NCI-H1417 treated with DMSO at 0.1 percent for 48 hours (cell line): ENCODE measurements around the gene C11orf65.

Experiments used
- DNase-seq: peaks from one replicate; lab custom pipeline; 2025; lab: John Stamatoyannopoulos, UW

Gene C11orf65

GRCh38 chr11:108369064-108369463 is 98.3 kb downstream of the C11orf65 start:
- DNase-seq: no peak

DNA sequence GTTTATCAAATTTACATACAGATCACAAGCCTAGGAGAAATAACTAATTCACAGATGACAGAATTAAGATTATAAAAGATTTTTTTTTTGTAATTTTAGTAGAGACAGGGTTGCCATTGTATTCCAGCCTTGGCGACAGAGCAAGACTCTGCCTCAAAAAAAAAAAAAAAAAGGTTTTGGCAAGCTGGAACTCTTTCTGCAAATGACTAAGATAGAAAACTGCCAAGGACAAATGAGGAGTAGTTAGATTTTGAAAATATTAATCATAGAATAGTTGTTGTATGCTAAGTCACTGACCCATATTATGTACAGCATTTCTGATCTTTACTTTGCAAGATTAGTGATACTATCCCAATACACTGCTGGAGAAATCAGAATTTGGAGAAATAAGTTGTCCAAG is 99.2 kb downstream of the C11orf65 start:
- DNase-seq: no peak

DNA sequence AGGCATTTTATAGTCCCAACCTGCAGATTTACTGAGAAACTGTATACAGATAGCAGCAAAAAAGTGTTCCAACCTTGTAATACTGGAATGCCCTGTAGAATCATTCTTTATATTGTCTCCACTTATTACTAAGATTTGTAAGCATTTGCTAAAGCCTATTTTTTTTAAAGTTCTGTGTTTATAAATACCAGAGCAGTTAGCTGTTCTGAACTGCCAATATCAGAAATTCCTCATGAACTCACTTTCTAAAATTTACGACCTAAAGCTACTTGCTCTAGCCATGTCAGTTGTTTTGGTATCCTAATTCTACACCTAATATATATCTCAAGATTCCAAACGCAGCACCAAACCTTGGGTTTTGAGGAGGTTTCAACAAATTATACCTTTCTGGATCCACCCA is 103.2 kb downstream of the C11orf65 start:
- DNase-seq: no peak

DNA sequence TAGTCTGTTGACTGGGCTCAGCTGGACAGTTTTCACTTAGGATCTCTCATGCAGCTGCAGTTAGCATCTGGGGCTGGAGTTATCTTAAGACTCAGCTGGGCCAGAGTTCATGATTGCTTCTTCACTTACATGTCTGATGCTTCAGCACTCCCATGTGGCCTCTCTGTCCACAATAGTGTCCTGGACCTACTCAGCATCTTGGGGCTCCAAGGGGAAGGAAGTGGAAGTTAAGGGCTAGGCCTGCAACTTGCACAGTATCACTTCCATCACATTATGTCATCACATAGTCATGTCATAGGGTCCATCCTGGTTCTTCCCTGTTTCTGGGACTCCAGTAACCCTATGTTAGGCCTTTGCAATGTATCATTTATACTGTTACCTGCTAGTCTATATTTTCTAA is 115.9 kb downstream of the C11orf65 start:
- DNase-seq: no peak

DNA sequence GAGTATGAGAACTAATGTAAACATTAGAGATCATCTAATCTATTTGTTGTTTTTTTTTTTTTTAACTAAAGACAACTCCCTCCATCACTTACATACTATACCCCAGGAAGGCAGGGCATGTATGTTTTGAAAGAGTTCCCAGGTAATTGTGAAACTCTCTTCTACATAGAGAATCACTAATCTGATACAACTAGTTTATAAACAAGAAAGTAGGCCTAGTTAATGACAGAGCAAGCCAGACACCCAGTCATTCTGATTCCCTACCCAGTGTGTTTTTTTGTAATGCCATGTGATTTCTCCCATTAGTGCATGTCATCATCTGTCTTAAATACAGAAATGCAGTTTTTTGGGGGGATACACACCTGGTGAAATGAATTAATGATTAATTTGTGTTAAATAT is 120.9 kb downstream of the C11orf65 start:
- no peak for DNase-seq

DNA sequence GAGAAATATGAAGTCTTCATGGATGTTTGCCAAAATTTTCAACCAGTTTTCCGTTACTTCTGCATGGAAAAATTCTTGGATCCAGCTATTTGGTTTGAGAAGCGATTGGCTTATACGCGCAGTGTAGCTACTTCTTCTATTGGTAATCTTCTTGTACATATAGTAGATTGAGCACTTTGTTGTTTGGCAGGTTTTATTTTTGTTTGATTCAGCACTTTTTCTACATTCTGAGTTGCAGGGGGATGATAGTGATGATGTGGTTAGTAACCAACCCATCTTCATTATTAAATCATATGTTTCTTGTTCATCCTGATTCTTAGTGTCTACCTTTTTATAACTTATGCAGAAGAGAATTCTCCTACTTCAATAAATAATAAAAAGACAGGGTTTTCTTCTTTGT is 121.6 kb downstream of the C11orf65 start:
- DNase-seq: no peak

GRCh38 chr11:108343714-108344113 is 123.6 kb downstream of the C11orf65 start:
- DNase-seq: no peak

DNA sequence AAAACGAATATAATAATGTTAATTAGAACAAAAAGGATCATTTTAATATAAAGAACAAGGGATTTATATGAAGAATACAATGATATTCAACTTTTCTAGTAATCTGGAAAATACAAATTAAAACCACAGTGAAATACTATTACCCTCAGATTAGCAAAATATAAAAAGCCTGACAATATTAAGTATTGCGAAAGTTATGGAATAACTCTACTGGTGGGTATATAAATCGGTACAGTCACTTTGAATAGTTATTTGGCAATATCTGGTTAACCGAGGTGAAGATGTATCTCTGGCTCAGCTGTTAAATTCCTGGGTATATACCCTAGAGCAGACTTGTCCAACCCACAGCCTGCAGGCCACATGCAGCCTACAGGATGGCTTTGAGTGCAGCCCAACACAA is 125.7 kb downstream of the C11orf65 start:
- no peak for DNase-seq

- no peak for DNase-seq
Observed at GRCh38 chr11:108340973-108341372, 126.4 kb downstream of the C11orf65 start.

DNA sequence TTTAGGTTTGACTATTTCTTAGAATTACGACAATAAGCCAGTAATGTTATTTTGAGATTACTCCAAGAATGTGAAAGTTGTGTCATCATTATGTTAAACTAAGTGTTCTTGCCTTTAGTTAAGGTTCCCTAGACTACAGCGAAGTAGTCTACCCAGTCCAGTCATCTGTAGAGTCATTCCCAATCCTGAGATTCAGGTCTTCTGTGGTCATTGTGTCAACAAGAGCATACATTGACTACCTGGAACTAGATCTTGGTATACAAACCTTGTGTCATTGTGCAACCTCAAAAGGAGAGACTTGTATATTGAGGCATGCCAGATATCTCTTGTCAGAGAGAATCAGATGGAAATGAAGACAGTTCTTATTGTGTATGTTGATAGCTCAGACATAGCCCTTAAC is 128.6 kb downstream of the C11orf65 start:
- DNase-seq: no peak

DNA sequence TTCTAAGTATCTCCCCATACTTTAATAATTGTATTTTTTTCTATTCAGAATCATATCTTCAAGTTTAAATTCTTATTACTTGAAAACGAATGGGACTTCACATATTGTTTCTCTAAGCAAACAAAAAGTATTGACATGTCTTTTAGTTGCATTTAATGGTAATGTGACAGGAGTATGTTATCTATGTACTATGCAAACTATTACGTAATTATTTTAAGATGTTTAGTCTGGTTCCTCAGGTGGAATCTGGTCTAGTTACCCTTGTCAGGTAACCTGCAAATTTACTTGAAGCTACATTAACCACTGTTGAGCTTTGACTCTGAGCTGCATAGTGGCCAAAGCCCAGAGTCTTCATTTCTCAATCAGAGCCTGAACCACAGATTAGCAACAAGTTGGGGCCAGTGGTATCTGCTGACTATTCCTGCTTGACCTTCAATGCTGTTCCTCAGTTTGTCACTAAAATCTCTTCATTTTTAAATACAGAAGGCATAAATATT is 133.9 kb downstream of the C11orf65 start:
- DNase-seq: no peak
